ENCODE data around the gene UNK. TPM values are rescaled to one million over a fixed set of nuclear protein-coding genes. Genes with fewer than 3 reads are reported as not detected.

Gene UNK
- total and polyA plus RNA-seq, 2 of the 13 experiments (the other 11 are each of a cell fraction or from before 2014, with no cell fraction given), result 31.6 to 33.0 TPM

GRCh38 chr17:75753514-75754377 is 30.9 kb upstream of the UNK start (continued):
- TF ChIP-seq SMAD1 (CRISPR knock-in tag; IDR thresholded peaks at IDR 0.05; ENCODE audit: borderline replicate concordance, low read depth) (0 out of 2 replicates have a peak, but pooled peaks have one; percentile 85), CENPT (CRISPR knock-in tag; IDR thresholded peaks at IDR 0.05; ENCODE audit: low read depth) (peak; percentile 96), ZNF891 (CRISPR knock-in tag; IDR thresholded peaks at IDR 0.05) (peak; percentile 3), ZBTB34 (CRISPR knock-in tag; IDR thresholded peaks at IDR 0.05) (peak; percentile 90; the same call in 1 of the 2 replicates), E2F2 (CRISPR knock-in tag; IDR thresholded peaks at IDR 0.05; ENCODE audit: borderline replicate concordance) (no peak), SNAPC2 (CRISPR knock-in tag; IDR thresholded peaks at IDR 0.05) (peak; percentile 86), ZNF143 (CRISPR knock-in tag; IDR thresholded peaks at IDR 0.05) (no peak), JUNB (CRISPR knock-in tag; IDR thresholded peaks at IDR 0.05; ENCODE audit: borderline replicate concordance) (no peak), HDAC6 (IDR thresholded peaks at IDR 0.05; ENCODE audit: low read depth, low read length) (no peak), ZNF318 (CRISPR knock-in tag; IDR thresholded peaks at IDR 0.05) (no peak), FOXK1 (CRISPR knock-in tag; IDR thresholded peaks at IDR 0.05; ENCODE audit: borderline replicate concordance, low read depth) (peak; percentile 33; the same call in 1 of the 2 replicates), ZFP82 (CRISPR knock-in tag; IDR thresholded peaks at IDR 0.05; ENCODE audit: borderline replicate concordance) (peak; percentile 92), BCL3 (CRISPR knock-in tag; IDR thresholded peaks at IDR 0.05) (0 out of 2 replicates have a peak, but pooled peaks have one; percentile 7), YEATS4 (CRISPR knock-in tag; IDR thresholded peaks at IDR 0.05; ENCODE audit: borderline replicate concordance) (peak; percentile 80; the same call in 1 of the 2 replicates), MEF2D (CRISPR knock-in tag; IDR thresholded peaks at IDR 0.05) (no peak), FLYWCH1 (CRISPR knock-in tag; IDR thresholded peaks at IDR 0.05) (no peak; the same call in 1 of the 2 replicates)

Data from HepG2 (cell line).